SK-N-SH (cell line): ENCODE data around the gene KCNJ10. TPM values are rescaled to one million over a fixed set of nuclear protein-coding genes. Genes with fewer than 3 reads are reported as not detected.

ENCODE experiments used
- CTCF ChIA-PET: fragments of 300-600, 350-600 bp; formaldehyde crosslinking; extraction: SDS; loops from one replicate; lab custom pipeline; 2021; lab: Yijun Ruan, JAX
- POLR2A ChIA-PET: fragments of 350-600 bp; sonication (Branson Sonifier 250); formaldehyde crosslinking; extraction: SDS; loops from one replicate; lab custom pipeline; 2020; ENCODE audit warnings: antibody characterized with exemption, inconsistent platforms; lab: Yijun Ruan, JAX
- DNase-seq: peaks from one replicate; pipeline ENCODE4 v3.0.0; 2012
- H2AFZ ChIP-seq: fragments of 200-600 bp; sonication (generic); 2 replicates; pipeline ENCODE4 v1.8.1; 2016; ENCODE audit warnings: antibody characterized with exemption, mild to moderate bottlenecking, low read depth
- H3F3A ChIP-seq: fragments of 200-600 bp; sonication (generic); replicated peaks from 2 replicates; pipeline ENCODE3; 2016; ENCODE audit warnings: antibody characterized with exemption, mild to moderate bottlenecking; ENCODE audit not compliant: insufficient read depth
- H3K27ac ChIP-seq, 2 experiments: fragments of 200-500 bp in 1 of 2; fragments of 200-600 bp in 1 of 2; sonication (Bioruptor generic) in 1 of 2; sonication (generic), shearing (Covaris generic) in 1 of 2; 2 replicates each; pipeline versions ENCODE4 v1.5.1 to v1.6.1; 2014 to 2016; ENCODE audit warnings: low read depth in 2 of 2, inconsistent platforms in 1 of 2, low read length in 1 of 2, mild to moderate bottlenecking in 1 of 2, mixed read lengths in 1 of 2
- H3K27me3 ChIP-seq: fragments of 200-600 bp; sonication (generic), shearing (Covaris generic); 2 replicates; pipeline ENCODE4 v1.6.1; 2016; ENCODE audit warnings: mixed run types; ENCODE audit not compliant: insufficient read depth
- H3K36me3 ChIP-seq, 2 experiments: fragments of 200-500 bp in 1 of 2; fragments of 200-600 bp in 1 of 2; sonication (Bioruptor generic) in 1 of 2; sonication (generic) in 1 of 2; replicated peaks in 1 of 2; 2 replicates each; pipeline versions ENCODE3 to v1.5.1; 2014 to 2016; ENCODE audit warnings: low read length in 1 of 2, mild to moderate bottlenecking in 1 of 2; ENCODE audit not compliant: insufficient read depth in 2 of 2, control insufficient read depth in 1 of 2
- H3K4me1 ChIP-seq, 2 experiments: fragments of 200-500 bp in 1 of 2; fragments of 200-600 bp in 1 of 2; sonication (Bioruptor generic) in 1 of 2; sonication (generic), shearing (Covaris generic) in 1 of 2; 2 replicates each; pipeline versions ENCODE4 v1.5.1 to v1.6.1; 2014 to 2016; ENCODE audit warnings: low read depth in 1 of 2, low read length in 1 of 2, mixed run types in 1 of 2; ENCODE audit not compliant: insufficient read depth in 2 of 2, control insufficient read depth in 1 of 2
- H3K4me2 ChIP-seq: fragments of 200-600 bp; sonication (generic), shearing (Covaris generic); 2 replicates; pipeline ENCODE4 v1.6.1; 2017; ENCODE audit warnings: mixed run types
- H3K4me3 ChIP-seq, 2 experiments: fragments of 200-500 bp in 1 of 2; fragments of 200-600 bp in 1 of 2; sonication (Bioruptor generic) in 1 of 2; sonication (generic), shearing (Covaris generic) in 1 of 2; 2 replicates each; pipeline versions ENCODE4 v1.5.1 to v1.8.1; 2014 to 2016; ENCODE audit warnings: low read depth in 2 of 2, inconsistent platforms in 1 of 2, low read length in 1 of 2, mild to moderate bottlenecking in 1 of 2, mixed read lengths in 1 of 2, moderate library complexity in 1 of 2
- H3K79me2 ChIP-seq: fragments of 200-600 bp; sonication (generic); 2 replicates; pipeline ENCODE4 v1.8.1; 2017; ENCODE audit warnings: mild to moderate bottlenecking; ENCODE audit not compliant: insufficient read depth
- H3K9ac ChIP-seq: fragments of 200-600 bp; sonication (generic); 2 replicates; pipeline ENCODE4 v1.6.1; 2017; ENCODE audit warnings: mixed run types
- H3K9me2 ChIP-seq: fragments of 200-600 bp; sonication (generic); 2 replicates; pipeline ENCODE4 v1.6.1; 2017; ENCODE audit warnings: mixed run types
- H3K9me3 ChIP-seq: fragments of 200-600 bp; sonication (generic); 2 replicates; pipeline ENCODE4 v1.6.1; 2017; ENCODE audit warnings: mixed run types, mild to moderate bottlenecking, moderate library complexity
- H4K20me1 ChIP-seq: fragments of 200-600 bp; sonication (generic); 2 replicates; pipeline ENCODE4 v1.6.1; 2017; ENCODE audit warnings: mild to moderate bottlenecking, mixed run types; ENCODE audit not compliant: insufficient read depth
- EZH2phosphoT487 ChIP-seq: fragments of 200-600 bp; sonication (generic); IDR thresholded peaks from 2 replicates; pipeline ENCODE4 v1.6.1; 2017; ENCODE audit warnings: low read depth, mixed run types, mild to moderate bottlenecking, antibody characterized with exemption, moderate library complexity, borderline replicate concordance
- FOXJ3 ChIP-seq: sonication (generic); formaldehyde crosslinking; IDR thresholded peaks from 2 replicates; pipeline ENCODE4 v1.5.1; 2020; ENCODE audit warnings: mild to moderate bottlenecking, missing genetic modification reagents
- GABPA ChIP-seq: IDR thresholded peaks from 2 replicates; pipeline ENCODE4 v1.4.0; 2012; ENCODE audit warnings: low read depth, mild to moderate bottlenecking
- GATA2 ChIP-seq: sonication (generic); formaldehyde crosslinking; IDR thresholded peaks from 2 replicates; pipeline ENCODE4 v1.5.0; 2020; ENCODE audit warnings: mild to moderate bottlenecking, missing genetic modification reagents
- JUND ChIP-seq: IDR thresholded peaks from 2 replicates; pipeline ENCODE4 v1.4.0; 2012
- REST ChIP-seq: IDR thresholded peaks from 2 replicates; pipeline ENCODE4 v1.6.1; 2012; ENCODE audit warnings: mild to moderate bottlenecking, low read depth, low read length, moderate library complexity
- RXRA ChIP-seq: IDR thresholded peaks from 2 replicates; pipeline ENCODE4 v1.4.0; 2012; ENCODE audit warnings: low read depth, mild to moderate bottlenecking, borderline replicate concordance
- SIN3A ChIP-seq: IDR thresholded peaks from 2 replicates; pipeline ENCODE4 v1.6.1; 2012; ENCODE audit warnings: low read depth, mild to moderate bottlenecking, low read length, moderate library complexity, borderline replicate concordance
- SMC3 ChIP-seq: IDR thresholded peaks from 2 replicates; pipeline ENCODE4 v1.6.1; 2012; ENCODE audit warnings: low read depth, low read length, improper control_type of control experiment
- TAF1 ChIP-seq: IDR thresholded peaks from 2 replicates; pipeline ENCODE4 v1.6.1; 2012; ENCODE audit warnings: low read depth, mild to moderate bottlenecking, low read length, moderate library complexity, borderline replicate concordance
- TEAD4 ChIP-seq: IDR thresholded peaks from 2 replicates; pipeline ENCODE4 v1.4.0; 2012; ENCODE audit warnings: mild to moderate bottlenecking, borderline replicate concordance; ENCODE audit not compliant: insufficient read depth
- USF2 ChIP-seq: fragments of 150-350 bp; IDR thresholded peaks from 2 replicates; pipeline ENCODE4 v1.6.1; 2017; ENCODE audit warnings: antibody characterized with exemption, low read length, low read depth, borderline replicate concordance
- WGBS: methylation state at CpG from one replicate; pipeline ENCODE4 v1.1.6; 2017; ENCODE audit warnings: low lambda C conversion rate; 5-methylcytosine and 5-hydroxymethylcytosine counted together
- polyA plus RNA-seq, 3 experiments: library from polyadenylated mRNA; depleted of rRNA; stranded (reverse); fragments of >200 nt; gene quantifications; 2 replicates each; pipeline ENCODE4 v1.2.3, GENCODE V29; 2012

Gene KCNJ10
- polyA plus RNA-seq, 1 of the 3 experiments (the other 2 are of a cell fraction) = not detected

GRCh38 chr1:160092366-160093068 is 22.6 kb upstream of the KCNJ10 start:
- no peak overlapping the region for H2AFZ ChIP-seq
- 91% methylated on average over 15 of the region's 32 CpGs for WGBS
- TF ChIP-seq GATA2 (CRISPR knock-in tag) = no peak
- no peak for TF ChIP-seq EZH2phosphoT487
- TF ChIP-seq TAF1 = no peak
- no peak for TF ChIP-seq GABPA
- TF ChIP-seq SMC3 = no peak
- TF ChIP-seq TEAD4 = no peak
- TF ChIP-seq USF2 = no peak
- TF ChIP-seq RXRA = no peak
- TF ChIP-seq JUND = no peak
- TF ChIP-seq SIN3A = no peak
- TF ChIP-seq FOXJ3 (CRISPR knock-in tag) = no peak
- CTCF ChIA-PET = interaction anchor here (0.8 to 8.4 kb wide), 5 partner anchors 8 to 160 kb away, joined by 3 to 132 read pairs (median 4); partner anchors contain the start of gene KCNJ9
- no peaks in the 10 kb centered on the region for H3K9me2 ChIP-seq
- peaks cover 0 to 9% of the 10 kb centered on the region in 2 experiments for H3K36me3 ChIP-seq
- no peaks in the 10 kb centered on the region for H3K27me3 ChIP-seq
- DNase-seq = no peak
- H3K4me1 ChIP-seq = peaks cover 4 to 12% of the 10 kb centered on the region in 2 experiments; a peak in 1 of 4 replicates
- H3K27ac ChIP-seq = no peak overlapping the region
- no peak overlapping the region for H3K4me2 ChIP-seq
- H3K4me3 ChIP-seq = no peak overlapping the region
- H3F3A ChIP-seq = no peaks in the 10 kb centered on the region
- H3K9ac ChIP-seq = no peak overlapping the region
- H3K9me3 ChIP-seq = no peaks in the 10 kb centered on the region
- no peaks in the 10 kb centered on the region for H3K79me2 ChIP-seq
- POLR2A ChIA-PET = no interaction called here
- no peaks in the 10 kb centered on the region for H4K20me1 ChIP-seq

- CTCF ChIA-PET = interaction anchor here (0.8 to 8.4 kb wide), 5 partner anchors 7 to 160 kb away, joined by 3 to 132 read pairs (median 5); partner anchors contain the start of gene KCNJ9
- peaks cover 0 to 5% of the 10 kb centered on the region in 2 experiments; a peak in 1 of 4 replicates for H3K4me1 ChIP-seq
- TF ChIP-seq REST (0 out of 2 replicates have a peak, but pooled peaks have one; percentile 28), GATA2 (CRISPR knock-in tag) (no peak)
- 90% methylated on average over 4 of the region's 5 CpGs for WGBS
- H3K79me2 ChIP-seq = no peaks in the 10 kb centered on the region
- no peak overlapping the region for H3K27ac ChIP-seq
- H3K4me3 ChIP-seq = no peak overlapping the region
- H3K9me3 ChIP-seq = no peaks in the 10 kb centered on the region
- POLR2A ChIA-PET = no interaction called here
- no peak overlapping the region for H2AFZ ChIP-seq
- H4K20me1 ChIP-seq = no peaks in the 10 kb centered on the region
- H3K36me3 ChIP-seq = peaks cover 0 to 11% of the 10 kb centered on the region in 2 experiments
- no peaks in the 10 kb centered on the region for H3F3A ChIP-seq
- H3K27me3 ChIP-seq = no peaks in the 10 kb centered on the region
- no peak overlapping the region for H3K9ac ChIP-seq
- no peak for DNase-seq
- no peaks in the 10 kb centered on the region for H3K9me2 ChIP-seq
- H3K4me2 ChIP-seq = no peak overlapping the region
Observed at GRCh38 chr1:160091666-160092223, 21.8 kb upstream of the KCNJ10 start.
